Middle frontal gyrus (tissue), 1 donor: ENCODE measurements around the gene TEK.

ENCODE experiments used
- DNase-seq: peaks from one replicate; pipeline ENCODE4 v3.0.0-alpha.2; 2015; ENCODE audit warnings: low spot score; ENCODE audit errors: extremely low spot score

Gene TEK

GRCh38 chr9:27118916-27119315 is 9.9 kb downstream of the TEK start:
- DNase-seq = no peak

- no peak for DNase-seq
Measured at GRCh38 chr9:27124151-27124550, 15.1 kb downstream of the TEK start.

GRCh38 chr9:27125030-27125429 is 16.0 kb downstream of the TEK start:
- DNase-seq = peak; percentile 65

- no peak for DNase-seq
Measured at GRCh38 chr9:27125936-27126335, 16.9 kb downstream of the TEK start.

- DNase-seq = no peak
Measured at GRCh38 chr9:27126670-27127069, 17.6 kb downstream of the TEK start.

- no peak for DNase-seq
Measured at GRCh38 chr9:27129221-27129620, 20.2 kb downstream of the TEK start.

- no peak for DNase-seq
Measured at GRCh38 chr9:27131731-27132130, 22.7 kb downstream of the TEK start.

GRCh38 chr9:27133817-27134216 is 24.8 kb downstream of the TEK start:
- no peak for DNase-seq

GRCh38 chr9:27142299-27142930 is 33.4 kb downstream of the TEK start:
- DNase-seq = no peak

GRCh38 chr9:27145143-27145542 is 36.1 kb downstream of the TEK start:
- DNase-seq = no peak

- no peak for DNase-seq
Measured at GRCh38 chr9:27149651-27150050, 40.6 kb downstream of the TEK start.

GRCh38 chr9:27150746-27151406 is 41.9 kb downstream of the TEK start:
- DNase-seq = no peak

- DNase-seq = no peak
Measured at GRCh38 chr9:27151693-27152404, 42.8 kb downstream of the TEK start.

GRCh38 chr9:27152405-27152718 is 43.3 kb downstream of the TEK start:
- no peak for DNase-seq

- DNase-seq = no peak
Measured at GRCh38 chr9:27154908-27155307, 45.9 kb downstream of the TEK start.

GRCh38 chr9:27157097-27157496 is 48.1 kb downstream of the TEK start:
- no peak for DNase-seq

- DNase-seq = no peak
Measured at GRCh38 chr9:27157736-27158135, 48.7 kb downstream of the TEK start.

GRCh38 chr9:27160636-27161035 is 51.6 kb downstream of the TEK start:
- DNase-seq = no peak

- no peak for DNase-seq
Measured at GRCh38 chr9:27162045-27162444, 53.0 kb downstream of the TEK start.

GRCh38 chr9:27165068-27165467 is 56.0 kb downstream of the TEK start:
- DNase-seq = no peak

GRCh38 chr9:27165670-27166069 is 56.6 kb downstream of the TEK start:
- no peak for DNase-seq

GRCh38 chr9:27168496-27168895 is 59.5 kb downstream of the TEK start:
- DNase-seq = no peak

- DNase-seq = no peak
Measured at GRCh38 chr9:27168951-27169350, 59.9 kb downstream of the TEK start.
